GM18907 (cell line): ENCODE results near the gene ZP1.
A peak's percentile ranks its signal among the peaks of the same experiment; 100 is the strongest.

Source experiments
- ATAC-seq: cut with Tn5 transposase; IDR thresholded peaks from one replicate; pipeline ENCODE4 v1.9.1; 2021; ENCODE audit warnings: mild to moderate bottlenecking, moderate library complexity; ENCODE audit not compliant: unreplicated experiment

The ZP1 gene

GRCh38 chr11:60874421-60875365 is 7.4 kb downstream of the ZP1 start:
- no peak for ATAC-seq

GRCh38 chr11:60875366-60876167 is 8.2 kb downstream of the ZP1 start:
- no peak for ATAC-seq

GRCh38 chr11:60876168-60876485 is 8.8 kb downstream of the ZP1 start:
- ATAC-seq = no peak

GRCh38 chr11:60878245-60879101 is 11.1 kb downstream of the ZP1 start:
- no peak for ATAC-seq

- ATAC-seq = no peak
These were observed 11.8 kb downstream of the ZP1 start for GRCh38 chr11:60879104-60879503.

- ATAC-seq = no peak
These were observed 12.7 kb downstream of the ZP1 start for GRCh38 chr11:60879971-60880588.

- no peak for ATAC-seq
These were observed 13.4 kb downstream of the ZP1 start for GRCh38 chr11:60880643-60881282.

GRCh38 chr11:60887556-60887955 is 20.2 kb downstream of the ZP1 start:
- ATAC-seq = peak; percentile 62

- ATAC-seq = no peak
These were observed 22.5 kb downstream of the ZP1 start for GRCh38 chr11:60889869-60890311.

GRCh38 chr11:60890696-60891095 is 23.4 kb downstream of the ZP1 start:
- ATAC-seq = no peak

GRCh38 chr11:60891103-60891741 is 23.9 kb downstream of the ZP1 start:
- no peak for ATAC-seq

- ATAC-seq = no peak
These were observed 28.3 kb downstream of the ZP1 start for GRCh38 chr11:60895687-60896086.

GRCh38 chr11:60897496-60897895 is 30.2 kb downstream of the ZP1 start:
- no peak for ATAC-seq

GRCh38 chr11:60899046-60899936 is 31.9 kb downstream of the ZP1 start:
- no peak for ATAC-seq

- no peak for ATAC-seq
These were observed 32.6 kb downstream of the ZP1 start for GRCh38 chr11:60899977-60900376.

- no peak for ATAC-seq
These were observed 33.5 kb downstream of the ZP1 start for GRCh38 chr11:60900673-60901404.

- ATAC-seq = no peak
These were observed 35.3 kb downstream of the ZP1 start for GRCh38 chr11:60902625-60903024.

GRCh38 chr11:60905047-60905446 is 37.7 kb downstream of the ZP1 start:
- ATAC-seq = no peak
